NK-92 treated with Interleukin-12 subunit alpha and Interleukin-12 subunit beta, amount 100 ng/mL, for 24 hours (cell line): ENCODE results near the gene CCDC195.

Experiments
- DNase-seq: peaks from one replicate; lab custom pipeline; 2025; lab: John Stamatoyannopoulos, UW

The CCDC195 gene

GRCh38 chr2:224716201-224716600 is at the start of gene CCDC195:
CCDC195 (minus strand) TSS chr2:224716365; CDS start chr2:224716365, 0 bp downstream.
- DNase-seq: no peak

GRCh38 chr2:224764565-224765236 is 48.5 kb upstream of the CCDC195 start:
- DNase-seq: no peak

- no peak for DNase-seq
These were observed 41.9 kb upstream of the CCDC195 start for GRCh38 chr2:224757934-224758548.

GRCh38 chr2:224753743-224754540 is 37.8 kb upstream of the CCDC195 start:
- DNase-seq: no peak

- DNase-seq: no peak
These were observed 36.0 kb upstream of the CCDC195 start for GRCh38 chr2:224751996-224752698.

- DNase-seq: no peak
These were observed 33.0 kb upstream of the CCDC195 start for GRCh38 chr2:224749136-224749535.

GRCh38 chr2:224747765-224748164 is 31.6 kb upstream of the CCDC195 start:
- no peak for DNase-seq

- DNase-seq: no peak
These were observed 20.1 kb upstream of the CCDC195 start for GRCh38 chr2:224736227-224736626.

GRCh38 chr2:224734949-224735348 is 18.8 kb upstream of the CCDC195 start:
- DNase-seq: no peak

- DNase-seq: no peak
These were observed 15.5 kb upstream of the CCDC195 start for GRCh38 chr2:224731665-224732064.

GRCh38 chr2:224729435-224729834 is 13.3 kb upstream of the CCDC195 start:
- DNase-seq: no peak

GRCh38 chr2:224724331-224724730 is 8.2 kb upstream of the CCDC195 start:
- DNase-seq: no peak

GRCh38 chr2:224723586-224724217 is 7.5 kb upstream of the CCDC195 start:
- no peak for DNase-seq

GRCh38 chr2:224722770-224723169 is 6.6 kb upstream of the CCDC195 start:
- no peak for DNase-seq

- DNase-seq: no peak
These were observed 6.1 kb upstream of the CCDC195 start for GRCh38 chr2:224722250-224722649.

GRCh38 chr2:224716921-224717320 is 756 bp upstream of the CCDC195 start:
- DNase-seq: no peak

GRCh38 chr2:224711859-224712665 is 4.1 kb downstream of the CCDC195 start:
- no peak for DNase-seq

GRCh38 chr2:224711381-224711780 is 4.8 kb downstream of the CCDC195 start:
- no peak for DNase-seq

- DNase-seq: no peak
These were observed 6.9 kb downstream of the CCDC195 start for GRCh38 chr2:224709301-224709700.

- DNase-seq: no peak
These were observed 21.7 kb downstream of the CCDC195 start for GRCh38 chr2:224694502-224694901.

GRCh38 chr2:224691563-224691962 is 24.6 kb downstream of the CCDC195 start:
- DNase-seq: no peak
